GM18907 (cell line): ENCODE measurements around the gene FAM222B.
A peak's percentile ranks its signal among the peaks of the same experiment; 100 is the strongest.
"Not testable (repeated sequence)": the region's sequence is repeated elsewhere in the genome, so short reads cannot be mapped to it uniquely, and the experiment has no call there.

Experiments
- ATAC-seq: cut with Tn5 transposase; IDR thresholded peaks from one replicate; pipeline ENCODE4 v1.9.1; 2021; ENCODE audit warnings: mild to moderate bottlenecking, moderate library complexity; ENCODE audit not compliant: unreplicated experiment

The FAM222B gene

GRCh38 chr17:28841901-28842281 lies 699 bp downstream of the FAM222B start:
- peak; percentile 26 for ATAC-seq

DNA sequence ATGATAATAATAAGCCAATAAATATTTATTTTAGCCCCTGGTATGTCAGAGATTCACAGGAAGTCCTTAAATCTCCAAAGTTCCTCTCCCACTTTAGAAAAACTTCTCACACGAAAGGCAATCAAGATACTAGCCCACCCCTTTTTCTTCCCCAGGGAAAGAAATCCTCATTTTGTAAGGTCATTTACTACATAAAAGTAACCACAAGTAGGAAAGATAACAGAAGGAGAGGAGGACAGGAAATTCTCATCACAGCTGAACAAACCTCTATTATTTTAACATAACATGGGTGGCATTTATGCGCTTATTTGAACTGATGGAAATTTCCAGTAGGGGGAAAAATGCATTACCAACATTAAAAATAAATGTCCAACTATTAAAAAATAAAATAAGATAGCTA lies 3.4 kb downstream of the FAM222B start:
- no peak for ATAC-seq

GRCh38 chr17:28836541-28836940 lies 6.0 kb downstream of the FAM222B start:
- not testable (repeated sequence) for ATAC-seq

DNA sequence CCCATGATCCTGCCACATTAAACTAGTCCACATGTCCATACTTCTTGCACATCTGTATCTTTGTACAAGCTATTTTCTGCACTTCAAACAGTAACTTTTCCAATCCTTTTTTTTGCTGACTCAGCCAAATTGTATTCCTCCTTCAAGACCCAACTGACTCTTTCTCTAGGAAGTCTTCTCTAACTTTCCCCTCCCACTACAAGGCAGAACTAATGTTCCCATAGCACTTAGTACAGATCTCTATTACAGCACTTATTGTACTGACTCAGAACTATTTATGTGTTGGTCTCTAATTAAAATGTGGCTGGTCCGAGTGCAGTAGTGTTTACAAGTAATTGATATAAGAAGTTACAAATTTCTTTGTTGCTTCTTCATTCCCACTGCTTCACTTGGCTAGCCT lies 8.2 kb downstream of the FAM222B start:
- ATAC-seq: no peak

DNA sequence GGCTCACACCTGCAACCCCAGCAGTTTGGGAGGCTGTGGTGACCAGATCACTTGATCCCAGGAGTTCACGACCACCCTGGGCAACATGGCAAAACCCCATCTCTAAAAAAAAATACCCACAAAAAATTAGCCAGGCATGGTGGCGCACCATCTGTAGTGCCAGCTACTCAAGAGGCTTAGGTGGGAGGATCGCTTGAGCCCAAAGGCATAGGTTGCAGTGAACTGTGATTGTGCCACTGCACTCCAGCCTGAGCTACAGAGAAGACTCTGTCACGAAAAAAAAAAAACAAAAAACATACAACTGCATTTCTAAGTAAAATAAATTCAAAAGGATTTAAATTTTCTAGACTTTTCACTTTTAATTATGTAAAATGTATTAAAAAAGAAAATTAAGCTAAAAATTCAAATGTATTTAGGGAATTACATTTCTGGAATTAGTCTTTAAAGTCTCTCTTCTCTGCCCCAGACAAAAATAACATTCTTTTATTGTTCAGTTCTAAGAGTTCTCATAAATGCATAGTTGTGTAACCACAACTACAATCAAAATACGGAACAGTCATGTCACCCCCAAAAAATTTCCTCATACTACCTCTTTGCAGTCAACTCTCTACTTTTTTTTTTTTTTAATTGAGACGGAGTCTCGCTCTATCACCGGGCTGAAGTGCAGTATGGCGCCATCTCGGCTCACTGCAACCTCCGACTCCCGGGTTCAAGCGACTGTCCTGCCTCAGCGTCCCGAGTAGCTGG lies 14.1 kb downstream of the FAM222B start:
- no peak for ATAC-seq

DNA sequence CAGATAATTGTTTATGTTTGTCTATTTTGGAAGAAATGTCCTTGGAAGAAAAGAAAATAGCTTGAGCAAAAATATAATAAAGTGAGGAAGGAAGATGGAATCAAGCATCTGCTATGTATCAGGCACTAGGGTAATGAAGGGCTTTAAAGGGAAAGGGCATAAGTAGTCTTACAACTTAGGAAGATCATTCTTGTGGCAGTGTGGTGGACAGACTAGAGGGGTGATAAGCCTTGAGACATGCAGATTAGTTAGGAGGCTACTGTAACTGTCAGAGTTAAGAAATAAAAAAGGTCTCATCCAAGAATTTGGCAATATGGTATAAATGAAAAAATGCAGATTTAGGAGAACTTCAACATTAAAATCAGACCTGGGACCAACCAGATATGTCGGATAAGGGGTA lies 14.9 kb downstream of the FAM222B start:
- no peak for ATAC-seq

DNA sequence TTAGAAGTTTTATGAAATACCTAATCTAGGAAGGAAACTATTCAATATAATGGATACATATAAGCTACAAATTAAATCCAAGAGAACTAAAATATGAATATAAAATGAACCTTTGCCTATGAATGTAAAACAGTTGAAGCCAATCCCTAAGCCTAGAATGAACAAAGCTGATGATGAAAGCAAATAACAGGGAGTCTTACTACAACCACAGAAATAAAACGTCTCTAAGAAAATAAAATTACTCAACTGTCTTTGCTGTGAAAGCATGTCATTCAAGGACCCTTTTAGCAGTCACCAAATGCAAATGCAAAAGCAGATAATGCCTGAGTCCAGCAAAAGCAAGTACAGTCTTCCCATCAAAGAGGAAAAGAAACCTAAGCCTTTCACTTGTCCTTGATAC lies 23.0 kb downstream of the FAM222B start:
- ATAC-seq: no peak

DNA sequence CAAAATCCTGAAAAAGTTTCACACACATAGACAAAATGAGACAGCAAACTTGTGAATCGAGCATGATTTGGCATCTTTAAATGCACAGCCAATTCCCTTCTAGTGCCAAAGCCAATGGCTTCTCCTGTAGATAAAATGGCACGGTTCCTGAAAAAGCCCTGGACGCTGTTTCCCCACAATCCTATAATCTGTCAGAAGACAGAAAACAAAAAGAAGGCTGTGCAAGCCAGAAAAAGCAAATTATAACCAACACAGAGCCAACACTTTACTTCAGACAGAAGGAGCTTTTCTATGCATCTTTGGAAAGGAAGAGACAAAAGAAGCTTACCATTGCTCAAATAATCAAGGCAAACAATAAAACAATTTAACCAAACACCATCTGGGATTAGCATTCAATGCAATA lies 23.8 kb downstream of the FAM222B start:
- ATAC-seq: no peak

- ATAC-seq: no peak
Observed at GRCh38 chr17:28816540-28816939, 26.1 kb downstream of the FAM222B start.

GRCh38 chr17:28812748-28813377 lies 29.7 kb downstream of the FAM222B start:
- ATAC-seq: no peak

DNA sequence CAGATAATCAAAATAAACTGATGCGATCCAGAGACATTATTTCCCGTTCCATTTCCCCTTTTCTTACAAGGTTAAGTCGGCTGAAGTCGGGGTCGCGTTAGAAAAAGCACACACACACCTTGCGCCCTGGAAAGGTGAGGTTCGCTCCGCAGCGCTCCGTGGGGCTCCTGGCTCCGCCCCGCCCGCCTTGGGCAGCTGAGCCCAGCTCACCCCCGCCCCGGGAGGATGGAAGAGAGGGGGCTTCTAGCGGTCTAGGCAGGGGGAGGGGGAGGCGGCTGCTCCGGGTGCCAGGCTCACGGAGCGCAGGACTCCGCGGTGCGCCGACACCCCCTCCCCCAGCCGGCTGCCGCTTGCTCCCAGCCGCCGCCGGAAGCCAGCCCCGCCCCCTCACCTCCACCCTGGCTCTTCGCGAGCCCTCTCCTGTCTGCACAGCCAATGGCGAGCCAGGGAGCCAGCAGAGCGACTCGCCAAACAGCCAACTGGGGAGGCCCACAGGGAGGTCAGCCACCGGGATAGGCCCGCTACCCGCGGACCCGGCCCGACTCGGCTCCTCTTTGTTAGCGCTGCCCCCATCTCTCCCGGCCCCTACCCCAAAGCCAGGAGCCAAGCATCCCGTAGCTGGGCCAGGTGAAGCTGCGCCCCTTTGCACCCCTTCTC lies 30.4 kb downstream of the FAM222B start:
- peak; percentile 95 for ATAC-seq

DNA sequence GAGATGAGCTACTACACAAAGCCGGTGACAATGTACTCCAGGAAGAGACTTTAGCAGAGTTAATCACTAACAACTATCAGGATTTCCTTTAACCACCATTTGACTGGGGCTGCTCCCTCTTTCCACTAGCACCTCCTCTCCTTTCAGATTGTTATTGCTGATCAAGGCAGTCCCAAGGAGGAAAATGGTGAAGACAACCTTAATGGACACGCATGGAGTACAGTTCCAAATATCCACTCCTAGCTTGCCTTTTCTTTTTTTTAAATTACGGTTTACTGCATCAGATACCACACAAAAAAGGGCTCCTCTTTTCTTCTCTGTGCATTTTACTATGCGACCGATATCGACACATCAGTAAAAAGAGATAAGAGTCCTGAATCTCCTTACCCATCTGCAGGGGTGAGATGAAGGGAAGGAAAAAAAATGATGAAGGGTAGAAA lies 30.9 kb downstream of the FAM222B start:
- ATAC-seq: no peak

GRCh38 chr17:28810437-28810836 lies 32.2 kb downstream of the FAM222B start:
- ATAC-seq: no peak

DNA sequence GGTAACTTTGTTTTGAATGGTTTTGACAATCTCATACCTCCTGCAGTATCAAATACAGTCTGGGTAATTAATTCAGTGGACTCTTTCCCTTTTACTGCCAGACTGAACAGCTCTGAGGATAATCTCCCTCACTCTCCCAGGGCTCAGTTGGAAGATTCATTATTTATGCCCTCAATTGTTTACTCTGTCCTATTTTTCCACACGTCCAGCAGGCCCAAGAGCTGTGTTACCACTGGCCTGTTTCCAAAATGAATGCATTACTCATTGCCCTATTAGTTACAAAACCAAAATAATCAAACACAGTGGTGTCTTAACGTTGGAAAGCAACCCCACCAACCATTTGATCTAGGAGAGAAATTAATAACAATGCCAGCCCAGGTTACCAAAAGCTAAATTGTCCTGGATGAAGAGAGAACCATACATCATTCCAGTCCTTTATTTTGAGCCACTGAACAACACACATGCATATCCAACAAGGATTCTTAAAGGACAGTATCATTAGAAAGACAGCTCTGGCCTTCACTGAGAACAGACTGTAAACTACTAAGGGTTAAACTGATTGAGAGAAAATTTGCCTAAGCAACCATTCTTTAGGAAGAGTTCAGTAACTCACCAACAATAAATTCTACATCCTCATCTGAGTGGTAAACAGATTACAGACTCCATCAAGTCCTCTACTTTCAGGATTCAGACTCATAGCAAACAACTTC lies 34.5 kb downstream of the FAM222B start:
- ATAC-seq: no peak

DNA sequence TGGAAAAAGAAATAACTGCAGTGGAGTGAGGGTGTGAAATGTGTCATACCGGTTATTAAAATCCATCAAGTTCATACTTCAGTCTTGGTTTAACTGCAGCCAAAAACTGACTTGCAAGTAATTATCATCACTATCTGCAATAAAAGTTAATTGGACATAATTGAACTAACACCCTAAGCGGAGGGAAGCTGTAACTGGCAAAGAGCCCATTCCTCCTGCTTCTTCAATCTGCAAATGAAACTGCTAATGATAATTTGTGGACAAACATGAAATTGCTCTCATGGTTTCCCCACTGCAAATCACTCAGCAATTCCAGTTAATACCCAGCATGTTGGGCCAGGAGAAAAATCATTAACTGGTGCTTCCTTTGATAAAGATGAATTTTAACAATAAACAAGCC lies 46.5 kb downstream of the FAM222B start:
- no peak for ATAC-seq

- ATAC-seq: not testable (repeated sequence)
Observed at GRCh38 chr17:28794846-28795441, 47.6 kb downstream of the FAM222B start.

DNA sequence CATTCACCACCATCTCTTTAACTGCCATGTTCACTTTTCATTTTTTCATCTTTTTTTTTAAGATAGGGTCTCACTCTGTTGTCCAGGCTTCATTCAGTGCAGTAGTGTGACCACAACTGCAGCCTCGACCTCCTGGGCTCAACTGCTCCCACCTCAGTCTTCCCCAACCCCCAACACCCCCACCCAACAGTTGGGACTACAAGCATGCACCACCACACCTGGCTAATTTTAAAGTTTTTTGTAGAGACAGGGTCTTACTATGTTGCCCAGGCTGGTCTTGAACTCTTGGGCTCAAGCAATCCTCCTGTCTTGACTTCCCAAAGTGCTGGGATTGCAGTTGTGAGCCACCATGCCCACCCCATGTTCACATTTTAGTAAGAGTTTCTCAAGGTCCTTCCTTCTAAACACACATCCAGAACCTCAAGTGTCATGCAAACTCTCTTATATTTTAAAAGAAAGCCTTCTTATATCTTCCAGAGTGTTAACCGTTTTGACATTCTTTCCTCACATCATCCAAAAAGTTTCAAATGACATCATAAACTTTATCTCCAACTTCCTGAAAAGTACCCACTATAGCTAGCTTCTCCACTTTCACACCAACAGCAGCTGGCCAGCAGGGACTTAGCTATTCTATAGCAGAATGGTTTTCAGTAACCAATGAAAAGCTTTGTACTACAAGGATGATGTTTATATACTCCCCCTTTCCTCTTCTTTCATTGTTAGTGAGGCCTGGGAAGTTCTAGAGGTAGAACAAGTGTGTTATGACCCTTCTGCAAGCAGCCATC lies 49.5 kb downstream of the FAM222B start:
- no peak for ATAC-seq

- no peak for ATAC-seq
Observed at GRCh38 chr17:28788100-28788499, 54.5 kb downstream of the FAM222B start.

DNA sequence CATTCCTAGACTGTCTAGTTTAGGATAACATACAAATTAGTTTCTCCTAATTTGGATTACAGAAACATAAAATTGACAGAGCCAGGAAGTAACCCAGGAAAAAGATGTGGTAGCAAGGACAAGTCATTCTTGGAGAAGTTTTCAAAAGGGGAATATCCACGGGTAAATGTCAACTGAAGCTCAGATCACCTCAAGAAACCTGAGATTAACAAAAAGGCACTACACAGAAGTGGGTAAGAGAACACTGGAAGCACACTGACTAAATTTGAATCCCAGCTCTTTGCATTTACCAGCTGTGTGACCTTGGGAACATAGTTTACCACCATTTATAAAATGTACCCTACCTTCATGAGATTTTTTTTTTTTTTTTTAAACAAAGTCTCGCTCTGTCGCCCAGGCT lies 59.4 kb downstream of the FAM222B start:
- no peak for ATAC-seq

DNA sequence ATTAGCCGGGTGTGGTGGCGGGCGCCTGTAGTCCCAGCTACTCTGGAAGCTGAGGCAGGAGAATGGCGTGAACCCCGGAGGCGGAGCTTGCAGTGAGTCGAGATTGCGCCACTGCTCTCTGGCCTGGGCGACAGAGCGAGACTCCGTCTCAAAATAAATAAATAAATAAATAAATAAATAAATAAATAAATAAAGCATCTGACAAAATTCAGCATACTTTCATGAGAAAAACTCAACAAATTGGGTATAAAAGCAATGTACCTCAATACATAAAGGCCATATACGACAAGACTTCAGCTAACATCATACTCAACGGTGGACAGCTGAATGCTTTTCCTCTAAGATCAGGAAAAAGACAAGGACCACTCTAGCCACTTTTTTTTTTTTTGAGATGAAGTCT lies 63.0 kb downstream of the FAM222B start:
- not testable (repeated sequence) for ATAC-seq
